Lower leg skin (tissue), 3 donors: ENCODE data around the gene GDF9.

Source experiments
- POLR2A ChIP-seq, 2 donors: fragments of 450-650 bp; IDR thresholded peaks; one replicate each; pipeline ENCODE4 v1.6.1; 2016 to 2017; ENCODE audit warnings: antibody characterized with exemption in 2 of 2, mild to moderate bottlenecking in 1 of 2, moderate library complexity in 1 of 2
- TF ChIP-seq, protein P1 (sequence below), 3 donors: fragments of 450-650 bp; IDR thresholded peaks; one replicate each; pipeline ENCODE4 v1.5.1; 2016; ENCODE audit warnings: antibody characterized with exemption in 3 of 3, mild to moderate bottlenecking in 3 of 3, moderate library complexity in 2 of 3

DNA sequence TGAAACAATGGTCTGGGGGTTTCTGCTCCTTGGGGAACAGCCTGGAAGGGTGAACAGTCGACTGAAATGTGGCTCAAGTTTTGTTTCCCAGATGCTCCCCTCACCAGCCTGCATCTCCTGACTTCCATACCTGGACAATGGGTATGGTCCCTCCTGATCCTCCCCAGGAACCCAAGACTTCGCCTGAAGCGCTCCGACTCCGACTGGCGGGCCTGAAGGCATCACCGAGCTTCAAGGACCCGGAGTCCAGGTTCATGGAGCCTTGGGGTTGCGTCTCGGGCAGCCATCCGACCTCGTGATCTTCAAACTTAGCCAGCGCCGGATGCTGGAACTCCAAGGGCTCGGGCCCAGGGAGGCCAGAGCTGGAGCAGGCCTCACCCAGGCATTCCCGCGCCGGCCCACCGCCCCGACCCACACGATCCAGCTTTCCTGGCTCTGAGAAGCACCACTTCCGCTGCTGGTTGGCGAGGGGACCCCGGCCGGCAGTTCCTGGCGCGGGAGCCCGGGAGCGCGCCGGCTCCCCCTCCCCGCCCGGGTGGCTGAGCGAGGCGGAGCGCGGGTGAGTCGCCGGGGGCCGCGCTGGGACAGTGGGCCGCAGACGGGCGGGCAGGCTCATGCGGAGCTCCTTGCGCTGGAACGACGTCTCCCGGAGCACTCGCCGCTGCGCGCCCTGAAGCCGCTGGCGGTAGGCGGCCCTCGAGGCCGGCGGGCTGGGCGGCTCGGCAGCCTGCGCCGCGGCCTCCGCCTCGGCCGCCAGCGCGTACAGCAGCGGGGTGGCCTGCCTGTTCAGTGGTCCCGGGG lies 41.0 kb downstream of the GDF9 start:
- TF ChIP-seq POLR2A (IDR thresholded peaks at IDR 0.05): no peak
- TF ChIP-seq, protein P1, sequence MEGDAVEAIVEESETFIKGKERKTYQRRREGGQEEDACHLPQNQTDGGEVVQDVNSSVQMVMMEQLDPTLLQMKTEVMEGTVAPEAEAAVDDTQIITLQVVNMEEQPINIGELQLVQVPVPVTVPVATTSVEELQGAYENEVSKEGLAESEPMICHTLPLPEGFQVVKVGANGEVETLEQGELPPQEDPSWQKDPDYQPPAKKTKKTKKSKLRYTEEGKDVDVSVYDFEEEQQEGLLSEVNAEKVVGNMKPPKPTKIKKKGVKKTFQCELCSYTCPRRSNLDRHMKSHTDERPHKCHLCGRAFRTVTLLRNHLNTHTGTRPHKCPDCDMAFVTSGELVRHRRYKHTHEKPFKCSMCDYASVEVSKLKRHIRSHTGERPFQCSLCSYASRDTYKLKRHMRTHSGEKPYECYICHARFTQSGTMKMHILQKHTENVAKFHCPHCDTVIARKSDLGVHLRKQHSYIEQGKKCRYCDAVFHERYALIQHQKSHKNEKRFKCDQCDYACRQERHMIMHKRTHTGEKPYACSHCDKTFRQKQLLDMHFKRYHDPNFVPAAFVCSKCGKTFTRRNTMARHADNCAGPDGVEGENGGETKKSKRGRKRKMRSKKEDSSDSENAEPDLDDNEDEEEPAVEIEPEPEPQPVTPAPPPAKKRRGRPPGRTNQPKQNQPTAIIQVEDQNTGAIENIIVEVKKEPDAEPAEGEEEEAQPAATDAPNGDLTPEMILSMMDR (IDR thresholded peaks at IDR 0.05): no peak
